Measurements from ENCODE around the gene CERS1. TPM values are rescaled to one million over a fixed set of nuclear protein-coding genes. Genes with fewer than 3 reads are reported as not detected.
A peak's percentile ranks its signal among the peaks of the same experiment; 100 is the strongest.

CERS1 gene
- total RNA-seq, 6 experiments from 2014 or later = not detected

DNA sequence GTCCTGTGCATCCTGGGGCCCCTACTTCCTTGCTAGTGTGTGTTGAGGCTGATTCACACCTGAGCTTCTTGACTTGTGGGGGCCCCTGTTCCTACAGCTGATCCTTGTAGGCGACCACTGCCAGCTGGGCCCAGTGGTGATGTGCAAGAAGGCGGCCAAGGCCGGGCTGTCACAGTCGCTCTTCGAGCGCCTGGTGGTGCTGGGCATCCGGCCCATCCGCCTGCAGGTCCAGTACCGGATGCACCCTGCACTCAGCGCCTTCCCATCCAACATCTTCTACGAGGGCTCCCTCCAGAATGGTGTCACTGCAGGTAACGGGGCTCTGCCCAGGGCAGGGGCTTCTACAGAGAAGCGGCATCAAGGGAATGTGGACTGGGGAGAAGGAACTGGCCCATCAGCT lies 38.7 kb downstream of the CERS1 start:
- Histone ChIP-seq H3K4me3 (no peak overlapping the region), H3K9me3 (no peaks in the 10 kb centered on the region), H3K36me3 (peaks cover 20 to 99% (median 57%) of the 10 kb centered on the region in 4 donors), H3K27me3 (no peaks in the 10 kb centered on the region), H3K4me1 (peaks cover 0 to 11% (median 0%) of the 10 kb centered on the region in 4 donors), H3K27ac (no peak overlapping the region)
- ATAC-seq (no peak), DNase-seq (peak in 1 of 3 donors; percentile 45)
- TF ChIP-seq, protein P1, sequence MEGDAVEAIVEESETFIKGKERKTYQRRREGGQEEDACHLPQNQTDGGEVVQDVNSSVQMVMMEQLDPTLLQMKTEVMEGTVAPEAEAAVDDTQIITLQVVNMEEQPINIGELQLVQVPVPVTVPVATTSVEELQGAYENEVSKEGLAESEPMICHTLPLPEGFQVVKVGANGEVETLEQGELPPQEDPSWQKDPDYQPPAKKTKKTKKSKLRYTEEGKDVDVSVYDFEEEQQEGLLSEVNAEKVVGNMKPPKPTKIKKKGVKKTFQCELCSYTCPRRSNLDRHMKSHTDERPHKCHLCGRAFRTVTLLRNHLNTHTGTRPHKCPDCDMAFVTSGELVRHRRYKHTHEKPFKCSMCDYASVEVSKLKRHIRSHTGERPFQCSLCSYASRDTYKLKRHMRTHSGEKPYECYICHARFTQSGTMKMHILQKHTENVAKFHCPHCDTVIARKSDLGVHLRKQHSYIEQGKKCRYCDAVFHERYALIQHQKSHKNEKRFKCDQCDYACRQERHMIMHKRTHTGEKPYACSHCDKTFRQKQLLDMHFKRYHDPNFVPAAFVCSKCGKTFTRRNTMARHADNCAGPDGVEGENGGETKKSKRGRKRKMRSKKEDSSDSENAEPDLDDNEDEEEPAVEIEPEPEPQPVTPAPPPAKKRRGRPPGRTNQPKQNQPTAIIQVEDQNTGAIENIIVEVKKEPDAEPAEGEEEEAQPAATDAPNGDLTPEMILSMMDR (IDR thresholded peaks at IDR 0.05) = no peak
- no peak for TF ChIP-seq POLR2A (IDR thresholded peaks at IDR 0.05)
- no CpG with 5 or more reads among the region's 13 CpGs for WGBS (ENCODE audit: insufficient coverage, low coverage, low lambda C conversion rate, missing lambda C conversion rate)
- intact Hi-C loops (cut with DNase I) = loop anchor here in 1 of 2 donors (5.0 to 10.0 kb wide), 2 partner anchors 80 to 412 kb away; no protein-coding TSS in a partner anchor

DNA sequence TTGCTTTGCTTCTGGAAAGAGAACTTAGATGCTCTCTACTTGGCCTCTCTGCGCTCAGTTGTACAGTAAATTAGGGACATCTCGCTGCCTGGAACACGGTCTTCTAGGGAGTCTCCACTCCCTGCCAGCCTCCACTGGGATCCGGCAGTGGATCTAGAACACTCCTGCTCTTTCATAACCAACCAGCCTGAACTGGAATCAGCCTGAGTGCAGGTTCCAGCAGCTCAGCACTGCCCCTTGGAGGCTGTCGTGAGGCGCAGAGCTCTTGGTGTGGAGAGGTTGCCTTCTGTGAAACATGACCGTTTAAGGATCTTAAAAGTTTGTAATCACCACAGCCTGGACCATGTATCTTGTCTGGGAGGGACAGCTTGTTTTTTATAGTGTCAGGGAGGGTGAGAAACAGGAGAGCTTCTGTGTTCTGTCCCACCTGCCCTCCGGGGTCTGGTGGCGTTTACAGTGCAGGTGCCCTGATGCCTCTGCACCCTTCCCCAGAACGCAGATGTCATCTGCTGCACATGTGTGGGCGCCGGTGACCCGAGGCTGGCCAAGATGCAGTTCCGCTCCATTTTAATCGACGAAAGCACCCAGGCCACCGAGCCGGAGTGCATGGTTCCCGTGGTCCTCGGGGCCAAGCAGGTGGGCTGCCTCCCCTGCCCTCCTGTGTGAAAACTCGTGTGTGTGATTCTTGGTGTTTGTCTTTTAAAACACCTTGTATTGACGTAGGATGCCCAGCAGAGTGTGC lies 39.4 kb downstream of the CERS1 start:
- intact Hi-C loops (cut with DNase I) = loop anchor here in 1 of 2 donors (5.0 to 10.0 kb wide), 2 partner anchors 79 to 412 kb away; no protein-coding TSS in a partner anchor
- H3K27me3 ChIP-seq = no peaks in the 10 kb centered on the region
- peak in 3 of 4 donors; percentile 4 to 65 (median 51) for ATAC-seq

DNA sequence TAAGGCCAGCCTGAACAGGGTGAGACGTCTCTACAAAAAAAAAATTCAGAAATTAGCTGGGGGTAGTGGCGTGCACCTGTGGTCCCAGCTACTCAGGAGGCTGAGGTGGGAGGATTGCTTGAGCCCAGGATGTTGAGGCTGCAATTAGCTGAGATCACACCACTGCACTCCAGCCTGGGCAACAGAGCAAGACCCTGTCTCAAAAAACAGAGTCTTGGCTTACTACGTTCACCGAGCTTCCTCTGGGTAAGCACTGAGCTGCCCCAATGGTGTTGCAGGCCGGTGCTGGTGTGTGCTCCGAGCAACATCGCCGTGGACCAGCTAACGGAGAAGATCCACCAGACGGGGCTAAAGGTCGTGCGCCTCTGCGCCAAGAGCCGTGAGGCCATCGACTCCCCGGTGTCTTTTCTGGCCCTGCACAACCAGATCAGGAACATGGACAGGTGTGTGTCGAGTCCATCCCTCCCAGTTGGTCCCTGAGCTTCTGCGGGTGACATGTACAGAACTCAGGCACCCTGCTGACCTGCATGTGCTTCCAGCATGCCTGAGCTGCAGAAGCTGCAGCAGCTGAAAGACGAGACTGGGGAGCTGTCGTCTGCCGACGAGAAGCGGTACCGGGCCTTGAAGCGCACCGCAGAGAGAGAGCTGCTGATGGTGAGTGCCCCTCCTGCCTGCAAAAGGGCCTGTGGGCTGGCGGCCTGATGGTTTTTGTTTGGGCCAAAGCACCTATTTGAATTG lies 40.1 kb downstream of the CERS1 start:
- H3K36me3 ChIP-seq = peaks cover 17 to 99% (median 55%) of the 10 kb centered on the region in 4 donors
- ATAC-seq (peak; percentile 5 to 60 (median 21)), DNase-seq (peak; percentile 18 to 69 (median 57))
- TF ChIP-seq, protein P1 (IDR thresholded peaks at IDR 0.05) = no peak
- no peak for TF ChIP-seq POLR2A (IDR thresholded peaks at IDR 0.05)
- intact Hi-C loops (cut with DNase I) = loop anchor here in 1 of 2 donors (5.0 to 10.0 kb wide), 2 partner anchors 79 to 411 kb away; no protein-coding TSS in a partner anchor
- peaks cover 0 to 11% (median 0%) of the 10 kb centered on the region in 4 donors for H3K4me1 ChIP-seq
- no peaks in the 10 kb centered on the region for H3K27me3 ChIP-seq
- no peaks in the 10 kb centered on the region for H3K9me3 ChIP-seq
- WGBS (ENCODE audit: insufficient coverage, low coverage, low lambda C conversion rate, missing lambda C conversion rate) = 31% methylated on average over 11 of the region's 27 CpGs
- H3K27ac ChIP-seq = peak overlapping the region in 1 of 3 donors; percentile 18
- H3K4me3 ChIP-seq = no peak overlapping the region

More for the DNA sequence above, 39.4 kb downstream of the CERS1 start:
- TF ChIP-seq, protein P1 (IDR thresholded peaks at IDR 0.05) = peak in 3 of 4 donors; percentile 5 to 38 (median 12)
- TF ChIP-seq POLR2A (IDR thresholded peaks at IDR 0.05) = no peak
- Histone ChIP-seq H3K9me3 (no peaks in the 10 kb centered on the region), H3K27ac (peak overlapping the region in 1 of 3 donors; percentile 18), H3K4me3 (no peak overlapping the region), H3K36me3 (peaks cover 17 to 99% (median 57%) of the 10 kb centered on the region in 4 donors), H3K4me1 (peaks cover 0 to 11% (median 0%) of the 10 kb centered on the region in 4 donors)
- 53% methylated on average over 3 of the region's 22 CpGs for WGBS (ENCODE audit: insufficient coverage, low coverage, low lambda C conversion rate, missing lambda C conversion rate)
- peak in 2 of 3 donors; percentile 47 to 58 for DNase-seq

DNA sequence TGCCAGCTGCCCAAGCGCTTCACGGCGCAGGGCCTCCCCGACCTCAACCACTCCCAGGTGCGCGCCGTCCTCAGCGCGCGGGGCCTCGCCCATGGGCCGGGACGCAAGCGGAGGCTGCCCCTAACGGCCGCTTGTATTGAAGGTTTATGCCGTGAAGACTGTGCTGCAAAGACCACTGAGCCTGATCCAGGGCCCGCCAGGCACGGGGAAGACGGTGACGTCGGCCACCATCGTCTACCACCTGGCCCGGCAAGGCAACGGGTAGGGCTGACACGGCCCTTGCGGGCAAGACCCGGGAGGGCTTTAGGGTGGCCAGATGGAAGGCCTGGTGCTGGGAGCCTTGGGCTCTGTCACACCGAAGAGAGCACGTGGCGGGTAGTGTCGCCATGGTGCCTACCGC lies 41.0 kb downstream of the CERS1 start:
- intact Hi-C loops (cut with DNase I) = loop anchor here in 1 of 2 donors (5.0 to 10.0 kb wide), 2 partner anchors 78 to 410 kb away; no protein-coding TSS in a partner anchor
- Histone ChIP-seq H3K27ac (no peak overlapping the region), H3K36me3 (peaks cover 19 to 99% (median 56%) of the 10 kb centered on the region in 4 donors), H3K4me3 (no peak overlapping the region), H3K9me3 (no peaks in the 10 kb centered on the region), H3K4me1 (peaks cover 0 to 4% (median 0%) of the 10 kb centered on the region in 4 donors), H3K27me3 (no peaks in the 10 kb centered on the region)
- DNase-seq = peak in 1 of 3 donors; percentile 49
- no peak for TF ChIP-seq POLR2A (IDR thresholded peaks at IDR 0.05)
- TF ChIP-seq, protein P1 (IDR thresholded peaks at IDR 0.05) = no peak
- ATAC-seq = no peak
- WGBS (ENCODE audit: insufficient coverage, low coverage, low lambda C conversion rate, missing lambda C conversion rate) = 100% methylated on average over 3 of the region's 33 CpGs

Data from right lobe of liver (tissue), 6 donors.